HG02610 (cell line): Measurements from ENCODE around the gene C9orf43.
"Not testable (repeated sequence)": the region's sequence is repeated elsewhere in the genome, so short reads cannot be mapped to it uniquely, and the experiment has no call there.

Source experiments
- ATAC-seq: cut with Tn5 transposase; IDR thresholded peaks from one replicate; pipeline ENCODE4 v1.9.1; 2021; ENCODE audit warnings: mild to moderate bottlenecking, moderate library complexity; ENCODE audit not compliant: unreplicated experiment

The C9orf43 gene

GRCh38 chr9:113381441-113381840, 29.1 kb upstream of the C9orf43 start:
- not testable (repeated sequence) for ATAC-seq

- no peak for ATAC-seq
Observed at GRCh38 chr9:113381909-113382411, 28.6 kb upstream of the C9orf43 start.

DNA sequence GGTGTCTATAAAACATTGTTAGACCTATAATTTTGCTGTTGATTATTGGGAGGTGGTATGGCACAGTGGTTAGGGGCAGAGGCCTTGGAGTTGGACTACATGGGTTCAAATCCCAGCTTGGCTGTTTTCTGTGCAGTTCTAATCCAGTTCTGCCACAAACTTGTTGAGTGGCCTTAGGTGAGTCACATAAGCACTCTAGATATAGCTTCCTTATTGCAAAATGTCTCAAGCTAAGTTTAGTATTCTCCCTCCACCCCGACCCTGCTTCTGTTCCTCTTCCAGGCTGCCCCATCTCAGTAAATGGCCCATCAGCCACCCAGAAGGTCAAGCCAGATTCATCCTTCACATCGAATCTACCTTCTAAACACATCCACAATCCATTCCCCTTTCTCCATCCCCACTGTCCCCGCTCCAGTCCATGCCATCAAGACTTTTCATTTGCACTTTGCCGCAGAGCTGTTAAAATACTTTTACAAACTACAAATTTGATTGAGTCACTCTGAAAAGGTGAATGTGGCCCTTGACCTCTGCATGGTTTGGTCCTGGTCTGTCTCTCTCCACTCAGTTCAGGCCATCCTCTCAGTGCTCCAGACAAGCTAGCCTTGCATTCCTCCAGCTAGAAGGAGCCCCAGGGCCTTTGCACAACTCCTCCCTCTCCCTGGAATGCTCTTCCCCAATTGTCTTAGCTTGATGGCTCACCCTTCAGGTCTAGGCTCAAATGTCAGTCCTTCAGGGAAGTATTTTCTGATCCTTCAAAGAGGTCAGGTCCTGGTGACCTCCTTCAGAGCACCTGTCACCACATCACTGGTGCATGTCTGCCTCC, 23.8 kb upstream of the C9orf43 start:
- ATAC-seq: no peak

GRCh38 chr9:113387560-113388230, 22.9 kb upstream of the C9orf43 start:
- no peak for ATAC-seq

- no peak for ATAC-seq
Observed at GRCh38 chr9:113388833-113389232, 21.7 kb upstream of the C9orf43 start.

- no peak for ATAC-seq
Observed at GRCh38 chr9:113389451-113389850, 21.1 kb upstream of the C9orf43 start.

DNA sequence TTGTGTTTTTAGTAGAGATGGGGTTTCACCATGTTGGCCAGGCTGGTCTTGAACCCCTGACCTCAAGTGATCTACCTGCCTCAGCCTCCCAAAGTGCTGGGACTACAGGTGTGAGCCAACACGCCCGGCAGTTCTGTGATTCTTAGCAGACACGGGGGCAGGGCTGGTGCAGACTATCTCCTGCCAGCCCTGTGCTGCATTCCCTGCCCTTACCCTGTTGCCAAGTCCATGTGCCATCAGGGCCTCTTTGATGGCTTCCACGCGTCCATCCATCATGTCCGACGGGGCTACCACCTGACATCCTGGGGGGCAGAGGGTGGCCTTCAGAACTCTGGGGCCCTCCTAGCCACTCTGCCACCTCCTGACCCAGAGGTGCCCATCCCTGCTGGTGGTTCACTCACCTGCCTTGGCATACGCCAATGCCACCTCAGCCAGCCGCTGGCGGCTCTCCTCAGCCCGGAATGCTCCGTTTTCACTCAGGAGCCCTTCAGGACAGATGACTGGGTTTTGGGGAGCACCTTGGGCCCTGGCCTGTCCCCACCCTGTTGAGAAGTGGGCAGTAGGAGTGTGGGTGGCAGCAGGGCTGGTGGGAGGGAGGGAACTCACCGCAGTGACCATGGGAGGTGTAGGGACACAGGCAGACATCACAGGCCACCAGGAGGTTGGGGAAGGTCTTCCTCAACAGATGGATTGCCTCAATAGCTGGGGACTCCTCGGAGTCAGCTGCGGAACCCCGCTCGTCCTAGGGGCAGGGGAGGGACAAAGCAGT, 20.2 kb upstream of the C9orf43 start:
- ATAC-seq: no peak

- no peak for ATAC-seq
Observed at GRCh38 chr9:113391917-113392316, 18.6 kb upstream of the C9orf43 start.

DNA sequence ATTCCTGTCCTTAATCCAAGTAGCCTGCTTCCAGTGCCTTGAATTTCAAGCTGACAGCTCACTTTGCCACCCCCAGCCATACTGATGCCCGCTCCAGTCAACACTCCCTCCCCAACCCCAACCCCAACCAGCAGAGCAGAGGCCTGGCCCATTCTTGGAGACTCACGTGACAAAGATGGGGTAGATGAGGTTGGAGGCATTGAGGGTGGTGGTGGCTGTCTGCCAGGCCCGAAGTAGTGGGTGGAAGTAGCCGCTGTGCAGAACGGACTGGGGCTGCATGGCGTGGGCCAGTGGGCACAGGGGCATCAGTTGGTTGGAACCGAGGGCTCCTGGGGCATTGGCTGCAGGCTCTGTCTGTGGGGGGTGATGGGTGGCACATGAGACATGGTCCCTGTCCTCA, 17.3 kb upstream of the C9orf43 start:
- no peak for ATAC-seq

DNA sequence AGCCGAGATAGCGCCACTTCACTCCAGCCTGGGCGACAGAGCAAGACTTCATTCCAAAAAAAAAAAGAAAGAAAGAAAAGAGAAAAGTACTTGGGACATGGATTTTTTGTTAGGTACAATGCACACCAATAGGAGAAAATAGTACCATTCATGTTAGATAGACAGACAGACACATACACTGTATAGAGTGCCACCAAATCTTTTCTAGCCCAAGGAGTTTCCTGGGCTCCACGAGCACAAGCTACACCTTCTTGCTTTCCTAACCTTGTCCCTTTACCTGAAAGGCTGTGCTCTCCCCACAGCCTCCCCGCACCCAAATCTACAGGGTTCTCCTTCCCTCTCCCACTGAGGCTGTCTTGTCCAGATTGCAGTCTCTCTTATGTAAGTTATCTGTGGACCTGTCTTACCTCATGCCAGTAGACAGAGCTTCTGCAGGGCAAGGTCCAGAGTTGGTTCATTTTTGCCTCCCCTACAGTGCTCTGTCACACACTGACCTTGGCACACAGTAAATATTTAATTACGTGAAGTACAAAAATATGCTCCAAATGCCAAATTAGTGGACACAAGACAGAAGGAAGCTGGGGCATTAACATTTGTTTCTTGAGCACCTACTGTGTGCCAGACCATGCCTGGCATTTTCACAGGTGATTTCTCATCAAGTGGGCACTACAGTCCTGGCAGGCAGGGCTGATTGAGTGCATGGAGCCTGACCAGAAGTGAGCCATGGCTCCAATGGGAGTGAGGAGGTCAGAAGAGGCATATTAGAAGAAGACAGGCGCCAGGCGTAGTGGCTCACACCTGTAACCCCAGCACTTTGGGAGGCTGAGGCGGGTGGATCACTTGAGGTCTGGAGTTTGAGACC, 15.3 kb upstream of the C9orf43 start:
- ATAC-seq: no peak

DNA sequence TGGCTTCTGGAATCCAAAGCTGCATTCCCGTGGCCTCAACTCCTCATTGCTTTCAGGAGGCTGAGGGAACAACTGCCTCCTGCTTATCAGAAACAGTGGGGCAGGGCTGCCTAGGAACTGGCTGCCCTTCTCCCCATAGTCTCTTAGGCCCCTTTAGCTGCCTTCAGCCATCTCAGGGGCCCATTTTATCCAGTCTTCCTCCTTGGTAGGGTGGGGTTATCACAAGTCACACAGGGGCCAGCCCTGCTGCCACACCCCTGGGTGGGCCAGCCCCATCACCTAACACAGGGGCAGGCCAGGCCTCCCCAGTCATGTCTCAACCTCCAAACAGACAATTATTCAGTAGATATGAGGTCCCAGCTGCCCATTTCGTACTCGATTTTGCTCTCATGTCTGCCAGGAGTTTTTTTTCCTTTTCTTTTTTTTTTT, 13.3 kb upstream of the C9orf43 start:
- no peak for ATAC-seq

- ATAC-seq: no peak
Observed at GRCh38 chr9:113398796-113399195, 11.8 kb upstream of the C9orf43 start.

GRCh38 chr9:113399646-113400200, 10.8 kb upstream of the C9orf43 start:
- ATAC-seq: no peak

- ATAC-seq: peak; percentile 98
Observed at GRCh38 chr9:113401027-113401792, 9.3 kb upstream of the C9orf43 start, which contains the start of gene ALAD. Gene ALAD (minus strand): TSS chr9:113401284. CDS start chr9:113393559, 7,725 bp downstream.

GRCh38 chr9:113403646-113404045, 6.9 kb upstream of the C9orf43 start:
- ATAC-seq: no peak

GRCh38 chr9:113406353-113406752, 4.2 kb upstream of the C9orf43 start:
- not testable (repeated sequence) for ATAC-seq

GRCh38 chr9:113406873-113407511, 3.6 kb upstream of the C9orf43 start:
- ATAC-seq: not testable (repeated sequence)

GRCh38 chr9:113409481-113409880, 1.1 kb upstream of the C9orf43 start:
- no peak for ATAC-seq

- no peak for ATAC-seq
Observed at GRCh38 chr9:113409883-113410206, 702 bp upstream of the C9orf43 start.
